Stimulated activated CD4-positive, alpha-beta T cell treated with anti-CD3 and anti-CD28 coated beads, Interleukin-1b, Interleukin-23, amount 100 ng/mL, for 24 hours (primary cell): ENCODE results near the gene EPS8L3.

Source experiments
- DNase-seq, 4 experiments: peaks; one replicate each; pipeline ENCODE4 v3.0.0-alpha.2; 2020; ENCODE audit warnings: low read depth in 4 of 4, low spot score in 1 of 4

Gene EPS8L3

GRCh38 chr1:109739738-109740614 lies 23.7 kb downstream of the EPS8L3 start:
- peak; percentile 44 to 81 (median 74) for DNase-seq

- DNase-seq: no peak
Observed at GRCh38 chr1:109733236-109733870, 30.4 kb downstream of the EPS8L3 start.

GRCh38 chr1:109732390-109732881 lies 31.3 kb downstream of the EPS8L3 start:
- DNase-seq: no peak

GRCh38 chr1:109730666-109731065 lies 33.1 kb downstream of the EPS8L3 start:
- DNase-seq: no peak

- DNase-seq: no peak
Observed at GRCh38 chr1:109728870-109729269, 34.9 kb downstream of the EPS8L3 start.

- DNase-seq: no peak
Observed at GRCh38 chr1:109726728-109727373, 36.9 kb downstream of the EPS8L3 start.

- DNase-seq: no peak
Observed at GRCh38 chr1:109726007-109726406, 37.7 kb downstream of the EPS8L3 start.

- DNase-seq: no peak
Observed at GRCh38 chr1:109725510-109725909, 38.2 kb downstream of the EPS8L3 start.

- no peak for DNase-seq
Observed at GRCh38 chr1:109724933-109725332, 38.8 kb downstream of the EPS8L3 start.

- no peak for DNase-seq
Observed at GRCh38 chr1:109722908-109723691, 40.6 kb downstream of the EPS8L3 start.

- DNase-seq: no peak
Observed at GRCh38 chr1:109721971-109722370, 41.8 kb downstream of the EPS8L3 start.

- DNase-seq: no peak
Observed at GRCh38 chr1:109721042-109721441, 42.7 kb downstream of the EPS8L3 start.

GRCh38 chr1:109719337-109719837 lies 44.3 kb downstream of the EPS8L3 start:
- no peak for DNase-seq

GRCh38 chr1:109718495-109718894 lies 45.2 kb downstream of the EPS8L3 start:
- DNase-seq: no peak

GRCh38 chr1:109717729-109718128 lies 46.0 kb downstream of the EPS8L3 start:
- DNase-seq: no peak

- no peak for DNase-seq
Observed at GRCh38 chr1:109716570-109717090, 47.1 kb downstream of the EPS8L3 start.

GRCh38 chr1:109716121-109716520 lies 47.6 kb downstream of the EPS8L3 start:
- no peak for DNase-seq

- no peak for DNase-seq
Observed at GRCh38 chr1:109714661-109715372, 48.9 kb downstream of the EPS8L3 start.

- DNase-seq: no peak
Observed at GRCh38 chr1:109713636-109714035, 50.1 kb downstream of the EPS8L3 start.

GRCh38 chr1:109712321-109712864 lies 51.3 kb downstream of the EPS8L3 start:
- no peak for DNase-seq
